Type B pancreatic cell (in vitro differentiated cells): Measurements from ENCODE around the gene MAD1L1. TPM values are rescaled to one million over a fixed set of nuclear protein-coding genes. Genes with fewer than 3 reads are reported as not detected.

Source experiments
- DNase-seq: peaks from one replicate; pipeline ENCODE4 v3.0.0; 2021; ENCODE audit warnings: mixed read lengths; ENCODE audit not compliant: unreplicated experiment; ENCODE audit errors: extremely low spot score
- H3K27ac Mint-ChIP-seq: 2 replicates; pipeline ENCODE4 v1.8.0; 2021; ENCODE audit warnings: mild to moderate bottlenecking, mixed read lengths
- H3K27me3 Mint-ChIP-seq: 2 replicates; pipeline ENCODE4 v1.8.0; 2021; ENCODE audit warnings: mixed read lengths
- H3K36me3 Mint-ChIP-seq: 2 replicates; pipeline ENCODE4 v1.8.0; 2021; ENCODE audit warnings: mixed read lengths
- H3K4me1 Mint-ChIP-seq: one replicate; pipeline ENCODE4 v1.8.0; 2021; ENCODE audit warnings: mixed read lengths; ENCODE audit not compliant: unreplicated experiment
- H3K4me3 Mint-ChIP-seq: 2 replicates; pipeline ENCODE4 v1.8.0; 2021; ENCODE audit warnings: mild to moderate bottlenecking, mixed read lengths
- H3K9me3 Mint-ChIP-seq: 2 replicates; pipeline ENCODE4 v1.8.0; 2021; ENCODE audit warnings: mixed read lengths
- total RNA-seq: library from RNA; stranded (reverse); gene quantifications from 2 replicates; pipeline ENCODE4 v1.2.1, GENCODE V29; 2021; ENCODE audit warnings: low replicate concordance
- TF ChIP-seq, protein P1 (sequence below): fragments of 200-600 bp; sonication (generic); conservative IDR thresholded peaks from 2 replicates; pipeline ENCODE4 v1.5.0; 2021; ENCODE audit warnings: antibody characterized with exemption, mild to moderate bottlenecking

The MAD1L1 gene
- total RNA-seq, 1 donor from 2014 or later, result 40.7 TPM

DNA sequence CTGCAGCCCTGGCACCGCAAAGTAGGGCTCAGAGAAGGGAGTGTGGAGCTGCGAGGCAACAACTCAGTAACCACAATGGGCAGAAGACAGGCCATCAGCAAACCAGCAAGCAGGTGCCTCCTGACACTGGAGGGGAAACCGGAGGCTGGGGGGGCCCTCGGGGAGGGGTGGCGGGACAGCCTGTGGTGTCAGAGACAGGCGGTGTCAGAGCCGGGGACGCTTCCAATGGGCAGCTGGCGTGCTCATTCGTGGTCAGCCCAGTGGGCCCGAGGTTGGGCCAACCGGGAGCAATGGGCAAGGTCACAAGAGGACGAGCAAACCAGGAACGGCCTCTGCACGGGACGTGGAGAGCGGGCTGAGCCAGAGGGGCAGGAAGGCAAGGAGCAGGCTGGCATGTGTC is 158.1 kb downstream of the MAD1L1 start:
- H3K27me3 Mint-ChIP-seq, result no peaks in the 10 kb centered on the region

DNA sequence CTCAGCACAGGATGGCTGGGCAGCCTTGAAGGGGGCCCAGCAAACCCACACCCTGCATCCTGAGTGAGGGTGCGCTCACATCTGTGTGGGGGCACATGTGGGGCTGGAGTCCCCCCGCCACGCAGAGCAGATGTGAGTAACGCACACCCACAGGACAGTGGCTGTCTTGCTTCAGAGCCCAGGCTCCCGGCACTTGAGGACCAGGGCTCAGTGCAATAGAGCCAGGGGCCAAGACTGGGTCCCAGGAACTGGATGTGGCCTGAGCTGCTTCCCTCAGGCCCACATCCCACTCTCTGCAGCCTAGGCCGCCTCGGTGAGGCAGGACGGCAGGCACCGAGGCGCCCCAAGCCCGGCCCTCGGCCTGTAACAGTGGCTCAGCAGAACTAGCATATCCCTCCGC is 159.9 kb downstream of the MAD1L1 start:
- H3K27me3 Mint-ChIP-seq, result no peaks in the 10 kb centered on the region
- H3K4me3 Mint-ChIP-seq, result no peak overlapping the region
- no peaks in the 10 kb centered on the region for H3K9me3 Mint-ChIP-seq
- no peak overlapping the region for H3K27ac Mint-ChIP-seq
- peaks cover 29% of the 10 kb centered on the region for H3K4me1 Mint-ChIP-seq
- H3K36me3 Mint-ChIP-seq, result peaks cover 5% of the 10 kb centered on the region
- TF ChIP-seq, protein P1, sequence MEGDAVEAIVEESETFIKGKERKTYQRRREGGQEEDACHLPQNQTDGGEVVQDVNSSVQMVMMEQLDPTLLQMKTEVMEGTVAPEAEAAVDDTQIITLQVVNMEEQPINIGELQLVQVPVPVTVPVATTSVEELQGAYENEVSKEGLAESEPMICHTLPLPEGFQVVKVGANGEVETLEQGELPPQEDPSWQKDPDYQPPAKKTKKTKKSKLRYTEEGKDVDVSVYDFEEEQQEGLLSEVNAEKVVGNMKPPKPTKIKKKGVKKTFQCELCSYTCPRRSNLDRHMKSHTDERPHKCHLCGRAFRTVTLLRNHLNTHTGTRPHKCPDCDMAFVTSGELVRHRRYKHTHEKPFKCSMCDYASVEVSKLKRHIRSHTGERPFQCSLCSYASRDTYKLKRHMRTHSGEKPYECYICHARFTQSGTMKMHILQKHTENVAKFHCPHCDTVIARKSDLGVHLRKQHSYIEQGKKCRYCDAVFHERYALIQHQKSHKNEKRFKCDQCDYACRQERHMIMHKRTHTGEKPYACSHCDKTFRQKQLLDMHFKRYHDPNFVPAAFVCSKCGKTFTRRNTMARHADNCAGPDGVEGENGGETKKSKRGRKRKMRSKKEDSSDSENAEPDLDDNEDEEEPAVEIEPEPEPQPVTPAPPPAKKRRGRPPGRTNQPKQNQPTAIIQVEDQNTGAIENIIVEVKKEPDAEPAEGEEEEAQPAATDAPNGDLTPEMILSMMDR, result no peak
- no peak for DNase-seq

More for the DNA sequence above, 158.1 kb downstream of the MAD1L1 start:
- H3K4me1 Mint-ChIP-seq, result peaks cover 34% of the 10 kb centered on the region
- no peak overlapping the region for H3K4me3 Mint-ChIP-seq
- no peak overlapping the region for H3K27ac Mint-ChIP-seq
- H3K9me3 Mint-ChIP-seq, result no peaks in the 10 kb centered on the region
- TF ChIP-seq, protein P1, result no peak
- H3K36me3 Mint-ChIP-seq, result peaks cover 5% of the 10 kb centered on the region
- no peak for DNase-seq

DNA sequence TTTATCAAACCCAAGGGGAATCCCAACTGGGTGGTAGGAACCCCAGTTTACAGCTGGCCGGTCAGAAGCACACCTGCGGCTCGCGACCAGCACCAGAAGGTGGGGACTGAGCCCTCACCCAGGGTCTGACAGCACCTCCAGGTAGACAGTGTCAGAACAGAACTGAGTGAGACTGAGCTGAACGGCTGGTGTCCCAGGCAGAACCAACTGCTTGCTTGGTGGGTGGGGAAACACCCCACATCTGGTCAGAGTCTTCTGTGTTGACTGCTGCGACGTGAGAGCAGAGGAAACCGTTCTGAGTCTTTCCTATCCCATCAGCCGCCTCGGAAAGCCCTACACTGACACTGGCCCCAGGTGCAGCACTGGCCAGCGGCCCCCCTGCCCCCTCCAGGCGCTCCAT is 160.7 kb downstream of the MAD1L1 start:
- Mint-ChIP-seq H3K36me3 (peaks cover 5% of the 10 kb centered on the region), H3K4me1 (peaks cover 29% of the 10 kb centered on the region), H3K27ac (no peak overlapping the region), H3K4me3 (no peak overlapping the region), H3K27me3 (no peaks in the 10 kb centered on the region), H3K9me3 (no peaks in the 10 kb centered on the region)
- no peak for DNase-seq
- TF ChIP-seq, protein P1, result no peak

DNA sequence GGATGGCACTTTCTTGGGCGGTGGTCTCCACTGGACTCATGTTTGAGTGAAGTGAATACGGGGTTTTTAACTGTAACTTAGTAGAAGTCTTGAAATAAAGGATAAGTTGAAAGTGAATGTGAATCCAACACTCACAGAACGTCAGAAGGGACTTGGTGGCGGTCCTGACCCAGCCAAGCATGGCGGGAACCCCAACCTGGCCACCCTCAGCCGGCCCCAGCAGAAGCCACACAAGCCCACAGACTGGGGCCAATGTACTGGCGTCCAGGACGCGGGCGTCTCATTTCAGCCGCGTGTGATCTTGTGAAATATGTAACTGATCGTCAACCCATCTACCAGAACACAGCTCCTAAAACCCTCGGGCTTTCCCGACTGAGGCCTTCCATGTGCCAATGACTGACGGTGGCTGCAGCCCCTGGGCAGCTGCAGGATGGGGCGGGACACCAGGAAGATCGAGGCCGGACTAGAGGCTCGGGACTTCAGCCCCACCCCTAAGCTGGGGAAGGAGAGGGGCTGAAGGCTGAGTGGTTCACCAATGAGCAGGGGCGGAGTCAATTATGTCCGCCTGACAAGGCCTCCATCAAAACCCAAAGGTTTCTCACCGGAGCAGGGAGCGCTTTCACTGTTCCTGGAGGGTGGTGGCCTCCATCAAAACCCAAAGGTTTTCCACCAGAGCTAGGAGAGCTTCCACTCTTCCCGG is 161.5 kb downstream of the MAD1L1 start:
- DNase-seq, result no peak
- Mint-ChIP-seq H3K4me1 (peaks cover 29% of the 10 kb centered on the region), H3K27ac (no peak overlapping the region), H3K4me3 (no peak overlapping the region), H3K27me3 (no peaks in the 10 kb centered on the region), H3K36me3 (peaks cover 5% of the 10 kb centered on the region), H3K9me3 (no peaks in the 10 kb centered on the region)
- TF ChIP-seq, protein P1, result no peak

DNA sequence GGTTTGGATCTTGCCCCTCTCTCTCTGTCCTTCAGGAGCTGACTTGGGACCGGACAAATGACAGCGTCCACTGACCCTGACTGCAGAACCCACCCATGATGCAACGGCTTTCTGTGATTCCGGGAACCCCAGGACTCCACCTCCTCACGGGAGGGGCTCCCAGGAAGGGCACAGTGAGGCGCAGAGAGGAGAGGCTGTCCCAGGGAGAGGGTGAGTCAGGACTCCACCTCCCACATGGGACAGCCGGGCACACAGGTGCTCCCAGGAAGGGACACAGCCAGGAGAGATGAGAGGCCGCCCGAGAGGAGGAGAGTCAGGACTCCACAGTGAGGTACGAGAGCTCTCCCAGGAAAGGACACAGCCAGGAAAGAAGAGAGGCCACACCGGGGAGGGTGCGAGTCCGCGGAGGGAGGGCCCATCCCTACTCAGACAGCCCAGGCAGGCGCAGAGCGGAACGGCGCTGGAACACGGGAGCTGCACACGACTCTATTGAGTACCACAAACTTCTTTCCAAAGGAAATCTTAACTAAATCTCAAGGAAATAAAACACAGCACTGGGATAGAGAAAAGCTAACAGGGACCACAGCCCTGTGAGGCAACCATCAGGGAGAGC is 162.5 kb downstream of the MAD1L1 start:
- TF ChIP-seq, protein P1, result no peak
- no peaks in the 10 kb centered on the region for H3K36me3 Mint-ChIP-seq
- no peak for DNase-seq
- no peaks in the 10 kb centered on the region for H3K9me3 Mint-ChIP-seq
- H3K4me1 Mint-ChIP-seq, result peaks cover 23% of the 10 kb centered on the region
- H3K27ac Mint-ChIP-seq, result no peak overlapping the region
- H3K4me3 Mint-ChIP-seq, result no peak overlapping the region
- H3K27me3 Mint-ChIP-seq, result no peaks in the 10 kb centered on the region
